Activated B cell treated with CpG ODN at 0.5 μM for 24 hours (primary cell): Measurements from ENCODE around the gene ABCA13. TPM values are rescaled to one million over a fixed set of nuclear protein-coding genes. Genes with fewer than 3 reads are reported as not detected.

Experiments
- ATAC-seq: fragments of 200-7000 bp; cut with Tn5 transposase; one replicate; pipeline ENCODE4 v1.10.0; 2021; ENCODE audit warnings: low read depth, mild to moderate bottlenecking, moderate library complexity
- CTCF ChIA-PET: fragments of 350-600 bp; sonication (Branson Sonifier 250); formaldehyde crosslinking; loops from one replicate; lab custom pipeline; 2021; ENCODE audit warnings: antibody characterized with exemption; lab: Charles Lee
- POLR2A ChIA-PET: fragments of 350-600 bp; sonication (Branson Sonifier 250); formaldehyde crosslinking; loops from one replicate; lab custom pipeline; 2021; ENCODE audit warnings: antibody characterized with exemption; lab: Charles Lee
- DNase-seq: peaks from one replicate; pipeline ENCODE4 v3.0.0; 2022
- H3K27ac Mint-ChIP-seq: one replicate; pipeline ENCODE4 v1.8.0; 2020; ENCODE audit warnings: mixed read lengths
- H3K27me3 Mint-ChIP-seq: one replicate; pipeline ENCODE4 v1.8.0; 2021; ENCODE audit warnings: mixed read lengths
- H3K36me3 Mint-ChIP-seq: one replicate; pipeline ENCODE4 v1.8.0; 2021; ENCODE audit warnings: low read depth, mixed read lengths
- H3K4me1 Mint-ChIP-seq: one replicate; pipeline ENCODE4 v1.8.0; 2021; ENCODE audit warnings: mixed read lengths
- H3K4me3 Mint-ChIP-seq: one replicate; pipeline ENCODE4 v1.8.0; 2020; ENCODE audit warnings: mild to moderate bottlenecking, mixed read lengths
- H3K9me3 Mint-ChIP-seq: one replicate; pipeline ENCODE4 v1.8.0; 2020; ENCODE audit warnings: mixed read lengths
- CTCF ChIP-seq: fragments of 200-600 bp; IDR thresholded peaks from one replicate; pipeline ENCODE4 v1.8.0; 2022; ENCODE audit warnings: antibody characterized with exemption, mild to moderate bottlenecking
- intact Hi-C: fragments of 100-400 bp; cut with micrococcal nuclease; formaldehyde crosslinking; loops from one replicate; pipeline ENCODE4 v1.15.1; 2024
- total RNA-seq: library from RNA; stranded (reverse); gene quantifications from 2 replicates; pipeline ENCODE4 v1.2.3, GENCODE V29; 2022

ABCA13 gene
- total RNA-seq, 1 donor from 2014 or later, result not detected

GRCh38 chr7:48518092-48518491 is 346.8 kb downstream of the ABCA13 start:
- Mint-ChIP-seq H3K4me1 (no peaks in the 10 kb centered on the region), H3K4me3 (no peak overlapping the region), H3K9me3 (no peaks in the 10 kb centered on the region), H3K27me3 (no peaks in the 10 kb centered on the region), H3K36me3 (no peaks in the 10 kb centered on the region), H3K27ac (no peak overlapping the region)
- ChIA-PET POLR2A (no interaction called here), CTCF (no interaction called here)
- ATAC-seq, result no peak
- no peak for DNase-seq
- intact Hi-C loops, result no loop called here
- no peak for TF ChIP-seq CTCF

- Mint-ChIP-seq H3K4me1 (no peaks in the 10 kb centered on the region), H3K27ac (no peak overlapping the region), H3K27me3 (no peaks in the 10 kb centered on the region), H3K9me3 (no peaks in the 10 kb centered on the region), H3K36me3 (no peaks in the 10 kb centered on the region), H3K4me3 (no peak overlapping the region)
- DNase-seq (no peak), ATAC-seq (no peak)
- intact Hi-C loops, result no loop called here
- ChIA-PET POLR2A (no interaction called here), CTCF (no interaction called here)
- TF ChIP-seq CTCF, result no peak
Measured at GRCh38 chr7:48522692-48523091, 351.4 kb downstream of the ABCA13 start.

GRCh38 chr7:48525736-48526732 is 354.8 kb downstream of the ABCA13 start:
- CTCF ChIA-PET, result no interaction called here
- intact Hi-C loops, result no loop called here
- H3K36me3 Mint-ChIP-seq, result no peaks in the 10 kb centered on the region
- no peak overlapping the region for H3K4me3 Mint-ChIP-seq
- DNase-seq (no peak), ATAC-seq (no peak)
- H3K4me1 Mint-ChIP-seq, result no peaks in the 10 kb centered on the region
- POLR2A ChIA-PET, result no interaction called here
- H3K27ac Mint-ChIP-seq, result no peak overlapping the region
- H3K27me3 Mint-ChIP-seq, result no peaks in the 10 kb centered on the region
- no peak for TF ChIP-seq CTCF
- H3K9me3 Mint-ChIP-seq, result peaks cover 5% of the 10 kb centered on the region

- Mint-ChIP-seq H3K4me3 (no peak overlapping the region), H3K4me1 (no peaks in the 10 kb centered on the region), H3K36me3 (no peaks in the 10 kb centered on the region), H3K27ac (no peak overlapping the region), H3K27me3 (no peaks in the 10 kb centered on the region), H3K9me3 (peaks cover 7% of the 10 kb centered on the region)
- no peak for TF ChIP-seq CTCF
- ChIA-PET POLR2A (no interaction called here), CTCF (no interaction called here)
- DNase-seq (no peak), ATAC-seq (no peak)
- intact Hi-C loops, result no loop called here
Measured at GRCh38 chr7:48528646-48529045, 357.4 kb downstream of the ABCA13 start.

- no peak for TF ChIP-seq CTCF
- Mint-ChIP-seq H3K4me1 (no peaks in the 10 kb centered on the region), H3K4me3 (no peak overlapping the region), H3K36me3 (no peaks in the 10 kb centered on the region), H3K9me3 (peaks cover 14% of the 10 kb centered on the region), H3K27ac (no peak overlapping the region), H3K27me3 (no peaks in the 10 kb centered on the region)
- POLR2A ChIA-PET, result no interaction called here
- intact Hi-C loops, result no loop called here
- DNase-seq, result no peak
- CTCF ChIA-PET, result no interaction called here
- no peak for ATAC-seq
Measured at GRCh38 chr7:48537561-48537960, 366.3 kb downstream of the ABCA13 start.
